GM19239 (cell line): ENCODE results near the gene NPHP4.

Experiments used
- DNase-seq: peaks from one replicate; pipeline ENCODE4 v3.0.0; 2011; ENCODE audit warnings: low spot score; ENCODE audit not compliant: insufficient read length
- FAIRE-seq: peaks from 2 replicates; lab custom pipeline; 2011; peaks lifted over from hg19 to GRCh38; lab: Jason Lieb, UNC

NPHP4 gene

DNA sequence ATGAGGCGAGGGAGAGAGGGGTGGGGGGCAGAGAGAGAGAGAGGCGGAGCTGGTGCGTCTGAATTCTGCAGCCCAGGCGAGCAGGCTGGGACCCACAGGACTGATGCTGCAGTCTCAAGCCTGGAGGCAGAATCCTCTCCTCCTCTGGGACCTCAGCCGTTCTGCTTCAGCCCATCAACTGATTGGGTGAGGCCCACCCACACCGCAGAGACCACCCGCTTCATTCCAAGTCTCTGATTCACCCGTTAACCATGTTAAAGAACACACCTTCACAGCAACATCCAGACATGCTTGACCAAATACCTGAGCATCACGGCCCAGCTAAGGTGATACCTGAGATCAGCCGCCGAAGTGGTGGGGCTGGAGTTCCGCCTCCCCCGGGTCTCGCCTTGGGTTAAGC is 147.8 kb downstream of the NPHP4 start:
- DNase-seq (no peak), FAIRE-seq (no peak)

DNA sequence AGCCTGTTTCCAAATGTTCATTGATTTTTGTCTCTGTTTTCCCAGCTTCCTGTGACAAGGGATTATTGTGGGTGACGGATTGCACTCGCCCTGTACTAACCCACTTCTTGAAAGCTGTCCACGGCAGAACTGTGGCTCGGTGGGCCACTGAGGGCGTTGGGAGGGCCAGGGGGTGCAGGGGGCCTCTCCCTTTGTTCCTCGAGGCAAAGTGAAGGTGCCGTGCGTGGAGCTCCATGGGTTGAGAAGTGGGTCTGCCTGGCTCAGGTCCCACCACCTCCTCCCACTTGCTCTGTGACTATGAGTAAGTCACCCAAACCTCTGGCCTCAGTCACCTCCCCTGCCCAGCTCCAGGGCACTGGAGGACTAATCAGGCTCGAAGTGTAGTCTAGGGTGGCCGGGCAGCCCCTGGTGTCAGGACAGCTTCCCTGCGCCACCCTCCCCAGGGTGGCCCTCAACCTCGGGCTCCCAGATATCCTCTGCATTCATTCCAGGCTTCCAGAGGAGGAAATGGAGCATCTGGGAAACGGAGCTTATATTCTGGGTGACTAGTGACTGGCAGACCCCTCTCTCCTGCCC is 148.6 kb downstream of the NPHP4 start:
- DNase-seq = no peak
- no peak for FAIRE-seq

DNA sequence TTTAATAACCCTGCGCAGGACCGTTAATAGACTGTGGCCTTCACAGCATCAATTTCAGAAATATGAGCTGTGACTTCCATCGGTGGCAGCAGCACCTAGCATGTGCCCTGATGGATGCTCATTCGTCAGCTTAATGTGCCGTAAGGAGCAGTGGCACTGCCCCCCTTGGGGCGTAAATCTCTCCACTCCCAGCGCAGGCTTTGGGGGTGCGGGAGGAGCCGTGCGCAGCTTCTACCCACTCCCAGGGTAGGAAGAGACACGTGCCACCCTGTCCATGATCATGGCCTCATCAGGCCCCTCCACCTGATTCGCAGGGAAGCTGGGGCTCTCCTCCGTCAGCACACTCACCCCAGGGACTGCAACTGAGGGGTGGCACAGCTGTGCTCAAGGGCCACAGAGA is 149.5 kb downstream of the NPHP4 start:
- no peak for DNase-seq
- no peak for FAIRE-seq

DNA sequence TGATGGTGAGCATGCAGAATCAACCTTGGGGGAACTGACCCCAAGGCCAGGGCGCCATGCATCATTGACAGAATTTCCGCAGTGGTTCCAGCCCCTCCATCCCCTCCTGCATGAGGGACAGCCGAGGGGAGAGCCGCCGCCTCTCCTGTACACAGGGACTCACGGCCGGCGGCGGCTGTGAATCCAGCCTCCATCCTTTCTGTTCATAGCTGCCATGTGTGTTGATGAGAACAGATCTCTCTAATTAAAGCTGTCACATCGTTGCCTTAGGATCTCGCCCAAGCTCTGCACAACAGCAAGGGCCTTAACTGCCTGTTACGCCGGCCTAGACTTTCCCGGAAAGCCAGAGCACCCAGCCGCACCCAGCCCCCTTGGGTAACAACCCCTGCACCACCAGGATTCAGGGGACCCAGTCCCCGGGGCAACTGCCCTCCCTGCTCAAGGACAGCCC is 151.6 kb downstream of the NPHP4 start:
- no peak for FAIRE-seq
- DNase-seq = no peak

DNA sequence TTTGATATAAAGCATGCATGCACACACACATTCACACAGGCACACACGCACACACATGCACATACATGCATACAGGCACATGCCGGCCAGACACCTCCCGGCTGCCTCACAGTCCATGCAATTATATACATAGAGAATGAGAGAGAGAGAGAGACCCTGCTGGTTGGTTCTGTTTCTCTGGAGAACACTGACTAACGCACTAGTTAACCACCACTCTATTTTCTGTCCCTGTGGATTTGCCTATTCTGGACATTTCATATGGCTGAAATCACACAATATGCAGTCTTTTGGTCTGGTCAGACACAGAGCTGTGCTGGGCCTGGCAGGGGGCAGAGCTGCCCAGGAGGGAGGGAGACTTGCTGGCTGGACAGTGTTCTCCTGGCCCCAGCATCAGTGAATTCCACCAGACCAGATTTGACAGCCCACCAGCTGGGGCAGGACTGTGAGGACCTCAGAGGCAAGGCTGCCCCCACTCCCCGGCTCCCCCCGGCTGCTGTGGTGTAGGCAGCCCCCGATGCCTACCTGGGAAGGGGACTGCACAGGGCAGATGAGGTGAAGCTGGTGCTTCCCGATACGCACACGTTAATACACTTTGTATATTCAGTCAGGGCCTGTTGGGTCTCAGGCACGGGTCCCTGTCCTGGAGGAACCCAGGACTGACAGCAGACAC is 152.2 kb downstream of the NPHP4 start:
- no peak for DNase-seq
- no peak for FAIRE-seq

DNA sequence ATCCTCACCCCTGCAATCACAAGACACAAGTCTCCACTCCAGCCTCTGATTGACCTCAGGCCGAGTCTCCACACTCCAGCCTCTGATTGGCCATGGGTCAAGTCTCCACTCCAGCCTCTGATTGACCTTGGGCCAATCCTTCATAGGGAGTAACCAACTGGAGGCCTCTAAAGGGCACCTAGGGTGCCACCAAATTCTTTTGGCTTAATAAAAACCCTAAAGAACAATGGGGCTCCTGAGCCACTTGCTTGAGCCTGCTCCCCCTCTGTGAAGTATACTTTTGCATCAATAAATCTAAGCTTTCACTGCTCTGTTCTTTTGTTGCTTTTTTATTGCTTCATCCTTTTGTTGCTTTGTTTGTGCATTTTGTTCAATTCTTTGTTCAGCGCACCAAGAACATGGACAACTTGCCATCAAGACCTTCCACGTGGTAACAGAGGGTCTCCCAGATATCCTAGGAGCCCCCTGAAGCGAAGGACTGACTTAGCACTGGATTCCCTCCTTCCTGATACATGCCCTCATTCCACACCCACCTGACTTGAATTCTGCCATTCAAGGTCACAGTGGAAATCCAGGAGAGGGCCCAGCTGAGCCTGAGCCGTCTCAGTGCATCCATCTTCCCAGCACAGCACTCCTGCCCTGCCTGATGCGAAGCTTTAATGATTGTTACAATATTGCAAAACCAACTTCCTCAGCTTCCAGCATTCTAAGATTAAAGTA is 152.9 kb downstream of the NPHP4 start:
- FAIRE-seq = no peak
- DNase-seq = no peak

DNA sequence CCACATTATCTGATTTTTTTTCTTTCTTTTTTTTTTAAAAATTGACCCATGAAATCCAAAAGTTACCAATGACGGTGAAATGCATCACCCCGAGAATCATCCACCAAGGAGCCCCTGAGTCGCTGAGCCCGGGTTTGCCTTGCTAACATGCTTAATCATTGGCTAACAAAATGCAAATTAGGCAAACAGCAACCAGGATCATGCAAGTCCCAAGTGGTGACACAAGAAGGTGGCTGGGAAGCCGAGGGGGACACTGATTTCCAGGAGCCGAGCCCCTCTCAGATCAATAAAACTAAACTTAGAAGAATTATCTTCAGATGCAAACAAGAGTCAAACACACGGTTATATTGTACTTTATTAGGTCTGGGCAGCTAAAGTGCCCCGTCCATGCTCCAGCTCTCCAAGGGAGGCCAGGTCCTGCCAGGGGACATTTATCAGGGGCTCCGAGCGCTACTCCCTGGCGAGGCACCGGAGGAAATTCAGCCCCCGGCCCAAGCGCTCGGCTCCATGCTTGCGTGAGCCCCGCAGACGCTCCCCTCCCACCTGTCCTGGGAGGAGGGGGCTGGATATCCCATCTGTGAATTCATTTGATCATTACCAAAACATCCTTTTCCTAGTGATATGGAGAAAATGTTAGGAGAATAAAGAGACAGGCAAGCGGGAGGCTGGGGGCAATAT is 154.1 kb downstream of the NPHP4 start:
- FAIRE-seq = no peak
- no peak for DNase-seq

DNA sequence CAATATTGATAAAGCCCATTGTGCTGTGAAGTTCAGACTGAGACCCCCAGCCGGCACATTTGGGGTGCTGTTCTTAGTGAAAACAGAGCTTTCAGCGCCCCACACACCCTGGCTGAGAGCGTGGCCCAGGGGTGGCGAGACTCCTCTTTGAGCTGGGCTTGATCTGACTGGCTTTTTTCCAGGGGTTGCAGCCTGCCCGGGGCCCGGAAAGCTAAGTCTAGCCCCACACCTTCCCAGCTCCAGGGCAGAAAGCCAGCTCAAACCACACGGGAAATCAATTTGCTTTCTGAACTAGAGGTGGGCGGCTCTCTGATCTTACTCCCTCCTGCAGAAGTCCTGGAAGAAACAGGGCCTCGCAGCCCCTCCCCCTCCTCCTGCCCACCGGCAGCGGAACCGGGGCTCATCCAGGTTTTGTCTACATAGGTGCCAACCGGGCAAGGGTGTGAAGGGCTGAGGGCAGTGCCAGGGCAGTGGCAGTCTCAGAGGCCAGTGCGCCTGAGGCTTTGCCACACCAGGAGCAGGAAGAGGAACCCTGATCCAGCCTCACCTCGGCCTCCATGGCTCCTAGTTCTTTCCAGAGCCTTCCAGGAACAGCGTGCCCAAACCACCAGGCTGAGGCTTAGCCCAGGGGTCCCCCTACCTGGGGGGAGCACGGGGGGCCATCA is 155.3 kb downstream of the NPHP4 start:
- FAIRE-seq (no peak), DNase-seq (no peak)

DNA sequence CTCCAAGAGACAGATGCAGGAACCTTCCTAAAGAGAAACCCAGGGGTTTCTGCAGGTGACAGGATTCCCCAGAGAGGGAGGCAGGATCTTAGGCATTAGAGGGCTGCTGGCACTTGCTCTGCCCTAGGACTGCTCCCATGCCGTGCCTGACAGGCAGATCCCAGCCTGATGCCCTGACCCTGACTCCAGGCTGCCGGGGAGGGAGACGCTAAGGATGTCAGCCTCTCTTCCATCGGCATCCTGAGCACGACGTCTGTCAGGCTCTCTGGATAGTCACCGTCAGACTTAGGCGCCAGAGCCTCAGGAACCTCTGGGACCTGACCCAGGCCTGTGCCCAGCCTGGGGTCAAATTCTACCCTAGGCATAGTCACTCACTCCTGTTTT is 157.1 kb downstream of the NPHP4 start:
- DNase-seq (no peak), FAIRE-seq (no peak)

DNA sequence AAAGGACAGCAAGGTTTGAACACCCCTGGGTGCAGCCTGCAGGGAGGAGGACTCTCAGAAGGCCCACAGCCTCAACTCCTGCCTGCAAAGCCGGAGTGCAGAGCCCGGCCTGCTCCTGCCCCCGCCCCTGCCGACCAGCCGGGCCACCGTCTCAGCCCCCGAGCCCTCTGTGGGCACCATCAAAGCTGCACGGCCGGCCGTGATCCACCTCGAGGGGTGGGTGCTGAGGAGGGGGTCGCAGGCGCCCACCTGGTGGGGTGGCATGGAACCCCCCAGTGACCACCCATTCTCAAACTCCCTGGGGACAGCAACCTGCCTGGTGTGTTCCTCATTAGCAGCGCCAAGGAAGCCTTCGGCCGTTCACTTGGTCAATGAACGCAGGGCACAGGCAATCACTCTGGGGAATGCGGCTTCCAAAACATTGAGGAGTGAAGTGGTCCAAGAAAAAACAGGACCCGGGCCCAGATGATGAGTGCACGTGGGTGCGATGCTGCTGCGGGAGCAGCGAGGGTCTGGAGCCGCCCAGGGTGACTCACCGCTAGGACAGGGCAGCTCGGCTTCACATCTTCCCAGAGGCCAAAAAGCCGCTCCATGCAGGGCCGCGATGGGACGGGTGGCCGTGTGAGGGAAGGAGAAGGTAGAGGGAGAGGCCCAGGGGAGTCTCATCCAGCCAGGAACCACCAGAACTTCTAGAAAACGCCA is 157.6 kb downstream of the NPHP4 start:
- FAIRE-seq (no peak), DNase-seq (no peak)

DNA sequence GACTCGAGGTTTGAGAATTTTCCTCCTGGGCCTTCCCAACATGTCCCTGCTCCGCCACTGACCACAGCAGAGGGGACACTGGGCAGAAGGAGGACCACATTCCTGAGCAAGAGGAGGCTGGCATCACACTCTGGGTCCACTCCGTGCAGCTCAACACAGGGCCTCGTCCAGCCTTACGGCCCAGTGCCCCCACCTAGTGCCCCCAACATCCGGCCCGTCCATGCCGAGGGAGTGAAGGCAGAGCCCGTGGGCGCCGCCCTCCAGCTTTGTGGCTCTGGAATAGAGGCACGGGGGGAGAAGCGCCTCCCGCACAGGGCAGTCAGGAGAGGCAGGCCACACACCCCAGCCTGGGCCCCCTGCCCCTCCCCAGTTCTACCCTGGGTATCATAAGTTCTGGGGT is 158.3 kb downstream of the NPHP4 start:
- DNase-seq (no peak), FAIRE-seq (no peak)

DNA sequence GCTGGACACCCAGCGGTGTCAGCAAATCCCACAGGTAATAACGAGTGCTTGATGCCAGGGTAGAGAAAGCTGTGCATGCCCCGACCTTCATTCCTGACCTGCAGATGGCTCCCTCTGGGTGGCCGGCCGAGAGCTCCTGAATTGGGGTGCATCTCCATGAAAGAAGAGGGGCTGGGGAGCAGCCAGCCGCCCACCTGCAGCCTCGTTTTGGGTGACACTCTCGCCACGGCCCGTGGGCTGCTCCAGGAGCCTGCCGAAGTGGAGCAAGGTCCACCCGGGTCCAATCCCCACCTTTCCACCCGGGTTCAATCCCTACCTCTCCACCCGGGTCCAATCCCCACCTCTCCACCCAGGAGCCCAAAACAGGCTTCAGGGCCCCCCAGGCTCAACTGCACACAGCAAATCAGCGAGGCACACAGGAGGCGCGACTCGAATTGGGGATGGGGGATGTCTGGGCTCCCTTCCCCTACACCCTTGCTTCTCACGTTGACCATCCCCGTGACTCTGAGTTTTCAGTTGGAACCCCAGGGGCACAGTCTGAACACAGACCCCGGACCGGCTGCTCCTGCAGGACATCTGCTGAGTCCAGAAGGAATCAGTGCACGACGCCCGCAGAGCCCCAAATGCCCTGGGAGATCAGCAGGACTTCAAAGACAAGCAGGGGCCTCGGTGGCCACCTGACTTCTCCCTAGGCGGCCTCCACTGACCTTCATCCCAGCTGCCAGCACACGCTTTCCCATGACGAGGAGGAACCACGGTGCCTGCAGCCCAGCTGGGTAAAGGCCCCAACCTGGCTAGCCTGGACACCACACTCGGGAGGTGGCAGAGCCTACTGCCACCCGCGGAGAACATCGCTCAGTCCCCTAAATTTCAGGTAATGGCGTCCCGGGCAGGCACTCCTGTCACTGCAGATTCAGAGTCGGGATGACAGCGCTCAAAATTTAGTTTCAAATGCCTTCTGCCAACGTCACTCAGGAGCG is 159.0 kb downstream of the NPHP4 start:
- DNase-seq = no peak
- no peak for FAIRE-seq

DNA sequence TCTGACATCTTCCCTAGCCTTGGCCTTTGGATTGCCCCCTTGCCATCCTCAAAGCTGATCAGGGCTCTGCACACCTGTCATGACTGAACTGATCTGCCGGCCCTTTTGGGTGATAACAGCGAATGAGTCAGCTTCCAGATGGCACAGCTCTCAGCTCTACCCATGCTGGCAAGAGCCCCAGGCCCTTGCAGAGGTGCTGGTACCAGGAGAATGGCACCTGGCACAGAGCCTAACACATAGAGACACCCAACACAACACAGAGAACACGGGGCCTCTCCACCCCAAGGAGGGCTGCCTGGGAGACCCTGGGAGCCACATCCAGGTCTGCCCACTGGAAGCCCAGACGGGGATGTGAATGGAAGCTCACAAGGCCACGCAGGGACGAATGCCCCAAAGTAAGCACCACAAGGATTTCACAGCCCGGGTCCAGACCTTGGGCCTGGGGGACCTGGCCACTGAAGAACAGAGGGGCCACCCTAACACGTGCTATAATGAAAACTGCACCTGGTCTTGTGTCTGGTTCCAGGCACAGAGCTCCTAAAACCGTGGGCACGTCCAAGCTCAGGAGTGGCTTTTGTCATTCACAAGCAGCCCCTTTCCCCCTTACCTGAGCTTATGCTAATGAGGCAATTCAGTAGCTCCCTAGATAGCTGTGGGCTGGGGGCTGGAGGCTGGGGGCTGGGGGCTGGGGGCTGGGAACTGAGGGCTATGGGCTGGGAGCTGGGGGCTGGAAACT is 160.5 kb downstream of the NPHP4 start:
- no peak for FAIRE-seq
- DNase-seq = no peak

DNA sequence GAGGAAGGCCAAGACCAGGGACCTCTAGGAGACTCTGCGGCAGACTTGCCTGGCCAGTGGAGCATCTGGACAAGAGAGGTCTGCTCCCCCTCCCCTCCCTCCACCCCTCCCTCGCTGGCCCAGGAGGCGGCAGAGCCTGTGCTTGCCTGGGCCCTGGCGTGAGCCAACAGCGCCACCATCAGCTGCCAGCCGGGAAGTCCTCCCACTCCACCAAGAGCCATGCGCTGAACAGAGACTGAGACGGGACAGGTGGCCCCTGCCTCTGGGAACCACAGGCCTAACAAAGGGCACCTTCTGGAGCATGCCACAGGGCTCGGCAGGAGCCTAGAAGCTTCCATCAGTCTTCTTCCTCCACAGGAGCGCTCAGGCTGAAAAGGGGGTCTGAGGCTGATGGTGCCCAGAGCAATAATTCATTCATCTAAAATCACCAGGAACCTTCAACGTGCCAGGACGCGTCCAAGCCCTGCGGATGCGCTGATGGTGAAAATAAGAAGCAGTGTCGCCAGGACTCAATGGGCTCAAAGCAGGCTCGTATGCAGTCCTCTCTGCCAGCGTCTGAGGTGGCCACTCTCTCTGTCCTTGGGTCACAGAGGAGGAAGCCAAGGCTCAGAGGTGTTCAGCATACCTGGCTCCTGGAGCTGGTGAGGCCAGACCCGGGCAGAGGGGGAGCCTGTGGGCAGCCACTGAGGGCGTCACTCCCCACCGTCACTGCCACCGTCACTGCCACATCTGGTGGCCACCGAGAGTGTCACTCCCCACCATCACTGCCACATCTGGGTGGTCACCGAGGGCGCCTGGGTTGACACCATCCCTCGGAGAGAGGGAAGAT is 161.2 kb downstream of the NPHP4 start:
- no peak for DNase-seq
- no peak for FAIRE-seq

DNA sequence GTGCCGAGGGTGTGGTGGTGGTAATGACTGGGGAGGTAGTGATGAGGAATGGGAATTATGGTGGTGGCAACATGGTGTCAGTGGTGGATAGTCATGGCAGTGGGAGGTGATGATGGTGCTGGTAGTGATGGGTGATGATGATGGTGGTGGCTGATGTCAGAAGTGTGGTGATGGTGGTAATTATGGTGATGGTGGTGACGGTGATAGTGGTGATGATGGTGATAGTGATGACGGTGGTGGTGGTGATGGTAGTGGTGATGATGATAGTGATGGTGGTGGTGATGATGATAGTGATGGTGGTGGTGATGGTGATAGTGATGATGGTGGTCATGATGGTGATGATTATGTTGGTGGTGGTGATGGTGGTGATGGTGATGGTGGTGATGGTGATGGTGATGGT is 162.8 kb downstream of the NPHP4 start:
- no peak for FAIRE-seq
- DNase-seq = no peak

DNA sequence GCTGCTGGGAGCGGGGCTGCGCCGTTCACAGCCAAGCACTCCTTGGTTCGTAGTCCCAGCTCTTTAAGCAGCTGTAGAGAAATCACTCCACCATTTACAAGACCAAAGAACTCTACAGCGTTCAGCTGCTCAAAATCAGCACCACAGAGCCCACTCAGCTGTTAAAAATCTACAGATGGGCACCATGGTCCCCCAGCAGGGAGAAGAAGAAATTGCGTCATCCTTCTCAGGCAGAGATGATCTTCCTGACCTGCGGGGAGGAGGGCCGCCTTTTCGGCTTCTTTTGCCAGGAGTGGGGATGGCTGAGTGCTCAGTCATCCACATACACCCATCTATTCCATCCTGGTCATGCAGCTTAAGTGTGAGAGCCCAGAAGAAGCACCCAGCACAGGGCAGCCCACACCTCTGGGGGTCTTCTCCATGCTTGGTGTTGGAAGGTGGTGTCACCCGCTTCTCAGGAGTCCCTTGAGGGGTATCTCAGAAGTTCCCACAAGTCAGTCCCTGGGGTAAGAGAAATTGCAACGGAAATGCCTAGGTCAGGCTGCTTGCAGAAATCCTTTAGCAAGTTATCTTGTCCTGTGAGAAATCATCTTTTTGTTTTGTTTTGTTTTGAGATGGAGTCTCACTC is 163.8 kb downstream of the NPHP4 start:
- no peak for FAIRE-seq
- no peak for DNase-seq

DNA sequence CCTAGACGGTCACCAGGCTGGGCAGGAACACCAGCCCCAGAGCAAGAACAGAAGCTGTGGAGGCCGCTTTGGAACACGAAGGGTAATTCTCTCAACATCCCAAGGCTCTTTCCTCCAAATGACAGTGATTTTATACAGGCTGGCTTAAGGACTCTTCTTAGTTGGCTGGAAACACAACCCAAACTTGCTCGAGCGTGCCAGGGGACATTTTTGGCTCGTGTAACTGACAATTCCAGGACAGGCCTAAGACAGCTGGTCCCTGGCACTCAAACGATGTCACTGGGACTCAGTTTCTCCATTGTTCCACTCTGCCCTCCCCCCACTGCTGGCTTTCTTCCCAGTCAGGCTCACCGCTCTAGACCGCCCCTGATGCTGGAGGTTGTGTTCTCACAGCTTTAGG is 164.7 kb downstream of the NPHP4 start:
- no peak for FAIRE-seq
- no peak for DNase-seq
